GM18507 (cell line): ENCODE measurements around the gene FHL1.
"Not testable (repeated sequence)": the region's sequence is repeated elsewhere in the genome, so short reads cannot be mapped to it uniquely, and the experiment has no call there.

Experiments
- DNase-seq: peaks from one replicate; pipeline ENCODE4 v3.0.0; 2011; ENCODE audit warnings: low read depth; ENCODE audit not compliant: insufficient read length; ENCODE audit errors: extremely low spot score
- FAIRE-seq: peaks from 2 replicates; lab custom pipeline; 2011; peaks lifted over from hg19 to GRCh38; lab: Jason Lieb, UNC

Gene FHL1

GRCh38 chrX:136227948-136228838, 80.9 kb downstream of the FHL1 start:
- FAIRE-seq, result peak; percentile 64

DNA sequence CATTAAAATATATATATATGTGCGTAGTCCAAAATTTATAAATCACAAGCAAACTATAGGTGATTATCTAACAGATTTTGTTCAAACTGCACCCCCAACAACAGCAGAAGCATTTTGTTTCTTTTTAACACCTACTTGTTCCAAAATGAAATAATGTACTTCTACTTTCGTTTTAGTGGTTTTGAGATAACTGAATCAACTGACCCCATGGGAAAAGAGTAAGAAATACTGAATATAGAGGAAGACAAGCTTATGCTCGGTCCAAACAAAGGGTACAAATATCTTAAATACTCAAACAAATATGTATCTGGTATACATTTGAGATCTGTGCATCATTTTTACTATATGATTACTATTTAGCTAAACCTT, 81.5 kb downstream of the FHL1 start:
- FAIRE-seq, result peak; percentile 75
- DNase-seq, result no peak

More at GRCh38 chrX:136227948-136228838, 80.9 kb downstream of the FHL1 start:
- no peak for DNase-seq

DNA sequence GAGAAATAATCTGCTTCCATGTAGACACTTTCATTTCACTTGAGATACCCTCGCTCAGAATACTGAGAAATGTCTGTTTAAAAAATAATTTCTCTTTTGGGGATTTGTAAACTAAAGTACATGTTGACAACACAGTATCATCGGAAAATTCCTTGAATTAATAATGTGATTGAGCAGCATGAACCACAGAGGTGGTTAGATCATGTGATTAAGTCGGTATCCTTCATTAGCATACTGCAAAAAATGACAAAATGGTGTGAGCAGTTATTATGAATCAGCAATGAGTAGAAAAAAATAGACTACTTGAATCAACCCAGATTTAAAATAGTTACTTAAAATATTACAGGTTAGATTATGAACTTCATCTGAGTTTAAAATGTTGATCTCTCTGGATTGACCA, 89.7 kb downstream of the FHL1 start:
- FAIRE-seq, result no peak
- no peak for DNase-seq

GRCh38 chrX:136237849-136238248, 90.5 kb downstream of the FHL1 start:
- FAIRE-seq, DNase-seq: not testable (repeated sequence)

DNA sequence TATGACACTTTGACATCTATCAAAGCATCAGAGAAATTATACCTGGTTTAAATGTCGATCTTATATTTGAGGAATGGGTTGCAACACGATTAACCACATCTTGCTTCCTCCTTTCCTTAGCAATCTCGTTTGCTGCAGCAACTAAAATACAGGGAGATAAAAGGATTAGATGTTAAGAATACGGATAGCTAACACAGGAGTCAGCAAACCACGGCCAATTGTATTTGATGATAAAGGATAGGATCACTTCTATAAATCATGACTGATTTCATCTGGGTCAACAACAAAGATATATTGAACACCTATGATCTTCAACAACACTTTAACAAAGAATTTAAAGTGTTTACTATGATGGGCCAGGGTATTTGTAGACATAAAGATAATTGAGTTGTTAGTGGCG, 98.9 kb downstream of the FHL1 start:
- DNase-seq (no peak), FAIRE-seq (no peak)

- FAIRE-seq (peak; percentile 73), DNase-seq (no peak)
Measured at GRCh38 chrX:136250191-136251040, 103.1 kb downstream of the FHL1 start.

- peak; percentile 69 for FAIRE-seq
- peak; percentile 67 for DNase-seq
Measured at GRCh38 chrX:136251041-136251991, 104.0 kb downstream of the FHL1 start, which contains the start of gene MAP7D3. MAP7D3 (minus strand) TSS chrX:136251400; CDS start chrX:136251358, 42 bp downstream.

- DNase-seq, result no peak
- FAIRE-seq, result no peak
Measured at GRCh38 chrX:136255541-136255940, 108.2 kb downstream of the FHL1 start.

- FAIRE-seq (no peak), DNase-seq (no peak)
Measured at GRCh38 chrX:136256026-136256425, 108.7 kb downstream of the FHL1 start.

- FAIRE-seq (no peak), DNase-seq (no peak)
Measured at GRCh38 chrX:136258951-136259350, 111.6 kb downstream of the FHL1 start.

DNA sequence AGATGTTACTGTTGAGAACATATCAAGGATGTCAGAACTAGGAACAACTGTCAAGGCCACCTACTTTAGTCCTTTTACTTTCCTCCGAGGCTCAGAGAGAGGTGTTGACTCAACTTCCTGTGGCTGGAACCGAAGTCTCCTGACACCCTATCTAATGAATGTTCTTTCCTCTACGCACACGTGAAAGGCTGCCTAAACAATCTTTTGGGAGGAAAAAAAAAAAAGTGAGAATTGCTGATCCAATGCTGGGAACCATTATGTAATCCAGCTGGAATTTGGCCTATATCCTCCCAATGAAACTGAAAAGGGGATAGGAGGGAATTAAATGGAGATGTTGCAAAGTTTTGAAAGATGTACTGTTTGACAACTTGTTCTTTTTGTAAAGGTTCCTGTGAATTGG, 112.2 kb downstream of the FHL1 start:
- DNase-seq (no peak), FAIRE-seq (no peak)

- FAIRE-seq, result no peak
- no peak for DNase-seq
Measured at GRCh38 chrX:136260776-136261175, 113.4 kb downstream of the FHL1 start.
